ENCODE measurements around the gene DDIT4.
"Not testable (repeated sequence)": the region's sequence is repeated elsewhere in the genome, so short reads cannot be mapped to it uniquely, and the experiment has no call there.

DDIT4 gene, protein sequence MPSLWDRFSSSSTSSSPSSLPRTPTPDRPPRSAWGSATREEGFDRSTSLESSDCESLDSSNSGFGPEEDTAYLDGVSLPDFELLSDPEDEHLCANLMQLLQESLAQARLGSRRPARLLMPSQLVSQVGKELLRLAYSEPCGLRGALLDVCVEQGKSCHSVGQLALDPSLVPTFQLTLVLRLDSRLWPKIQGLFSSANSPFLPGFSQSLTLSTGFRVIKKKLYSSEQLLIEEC

DNA sequence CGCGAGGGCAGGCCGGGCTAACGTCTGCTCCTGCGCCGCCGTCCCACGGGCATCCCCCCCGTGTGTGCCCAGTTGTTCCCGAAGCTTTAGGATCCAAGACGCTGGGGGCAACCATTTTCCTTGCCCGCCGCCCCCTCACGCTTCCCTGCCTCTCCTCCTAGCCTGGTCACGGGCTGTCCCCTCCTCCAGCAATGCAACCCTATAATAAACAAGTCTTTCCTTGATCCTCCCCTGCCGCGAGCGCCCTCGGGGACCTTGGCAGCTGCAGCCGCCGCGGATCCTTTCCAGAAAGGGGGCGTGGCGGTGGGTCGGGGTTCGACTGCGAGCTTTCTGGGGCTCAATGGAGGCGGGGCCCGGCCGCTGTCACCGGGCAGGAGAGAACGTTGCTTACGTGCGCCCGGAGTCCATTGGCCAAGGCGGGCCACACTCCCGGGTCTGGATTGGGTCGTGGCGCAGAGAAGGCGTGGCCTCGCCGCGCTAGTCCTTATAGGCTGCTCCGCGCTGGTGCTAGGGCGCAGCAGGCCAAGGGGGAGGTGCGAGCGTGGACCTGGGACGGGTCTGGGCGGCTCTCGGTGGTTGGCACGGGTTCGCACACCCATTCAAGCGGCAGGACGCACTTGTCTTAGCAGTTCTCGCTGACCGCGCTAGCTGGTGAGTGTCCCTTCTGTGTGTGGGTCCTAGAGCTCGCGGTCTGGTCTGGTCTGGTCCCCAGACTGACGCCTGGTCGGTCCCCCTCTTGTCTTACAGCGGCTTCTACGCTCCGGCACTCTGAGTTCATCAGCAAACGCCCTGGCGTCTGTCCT lies at the start of gene DDIT4:
DDIT4 (plus strand) TSS at position 515 of the 803 bp plus-strand sequence. CDS start 293 bp downstream, outside the sequence.
- DNase-seq (ENCODE audit: low read depth in 2 of 2), result peak; percentile 93 to 94

DNA sequence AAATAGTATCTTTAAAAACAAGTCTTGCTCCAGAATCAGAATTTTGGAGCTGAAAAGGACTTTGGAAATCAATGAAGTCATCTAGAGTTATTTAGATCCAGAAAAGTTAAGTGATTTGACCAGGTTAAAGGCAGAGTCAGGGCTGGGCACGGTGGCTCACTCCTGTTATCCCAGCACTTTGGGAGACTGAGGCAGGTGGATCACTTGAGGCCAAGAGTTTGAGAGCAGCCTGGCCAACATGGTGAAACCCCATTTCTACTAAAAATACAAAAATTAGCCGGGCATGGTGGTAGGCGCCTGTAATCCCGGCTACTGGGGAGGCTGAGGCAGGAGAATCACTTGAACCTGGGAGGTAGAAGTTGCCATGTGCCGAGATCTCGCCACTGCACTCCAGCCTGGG lies 49.5 kb upstream of the DDIT4 start:
- DNase-seq (ENCODE audit: low read depth in 2 of 2), result not testable (repeated sequence)

DNA sequence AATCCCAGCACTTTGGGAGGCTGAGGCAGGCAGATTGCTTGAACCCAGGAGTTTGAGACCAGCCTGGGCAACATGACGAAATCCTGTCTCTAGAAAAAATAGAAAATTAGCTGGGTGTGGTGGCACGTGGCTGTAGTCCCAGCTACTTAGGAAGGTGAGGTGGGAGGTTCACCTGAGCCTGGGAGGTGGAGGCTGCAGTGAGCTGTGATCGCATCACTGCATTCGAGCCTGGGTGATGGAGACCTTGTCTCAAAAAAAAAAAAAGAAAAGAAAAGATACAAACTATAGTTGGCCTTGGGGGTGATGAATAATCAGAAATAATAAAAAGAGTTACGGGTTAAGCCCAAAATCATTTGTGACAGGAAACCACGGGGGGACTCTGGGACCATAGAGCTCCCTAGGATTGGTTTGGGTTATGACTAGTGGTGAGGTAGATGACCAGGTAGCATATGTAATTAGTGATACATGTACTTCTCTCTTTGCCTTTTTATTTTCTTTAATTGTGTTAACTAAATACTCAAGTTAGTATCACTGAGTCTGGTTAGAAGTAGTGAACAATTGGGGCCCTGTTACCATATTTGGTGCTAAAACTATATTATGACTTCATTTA lies 47.2 kb upstream of the DDIT4 start:
- no peak for DNase-seq (ENCODE audit: low read depth in 2 of 2)

DNA sequence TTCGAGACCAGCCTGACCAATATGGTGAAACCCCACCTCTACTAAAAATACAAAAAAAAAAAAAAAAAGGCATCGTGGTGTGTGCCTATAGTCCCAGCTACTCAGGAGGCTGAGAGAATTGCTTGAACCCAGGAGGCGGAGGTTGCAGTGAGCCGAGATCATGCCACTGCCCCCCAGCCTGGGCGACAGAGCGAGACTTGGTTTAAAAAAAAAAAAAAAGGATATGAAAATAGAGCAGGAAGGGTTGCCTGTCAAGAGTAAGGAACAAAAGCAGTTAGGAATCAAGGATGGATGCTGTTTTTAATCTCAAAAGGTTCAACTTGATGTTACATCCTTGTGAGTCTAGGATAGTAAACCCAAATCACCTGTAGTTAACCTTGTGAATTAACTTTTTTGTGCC lies 45.9 kb upstream of the DDIT4 start:
- no peak for DNase-seq (ENCODE audit: low read depth in 2 of 2)

DNA sequence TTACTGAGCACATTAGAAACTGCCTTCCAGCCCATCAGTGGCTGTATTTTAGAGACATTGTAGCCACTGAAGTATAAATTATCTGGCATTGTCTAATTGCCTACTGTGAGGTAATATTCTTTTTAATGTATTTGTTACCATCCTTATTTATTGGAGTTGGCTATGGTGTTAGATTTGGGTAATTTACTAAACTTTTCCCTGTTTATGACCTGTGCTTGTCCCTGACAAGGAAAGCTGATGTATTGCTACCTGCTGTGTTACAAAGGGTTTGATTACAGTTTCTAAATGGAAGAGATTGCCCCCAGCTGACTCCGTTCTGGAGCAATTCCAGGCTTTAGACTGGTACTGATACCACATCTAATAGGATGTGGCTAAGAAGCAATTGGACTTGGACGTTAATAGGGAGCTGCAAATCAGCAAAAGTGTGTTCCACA lies 45.4 kb upstream of the DDIT4 start:
- no peak for DNase-seq (ENCODE audit: low read depth in 2 of 2)

DNA sequence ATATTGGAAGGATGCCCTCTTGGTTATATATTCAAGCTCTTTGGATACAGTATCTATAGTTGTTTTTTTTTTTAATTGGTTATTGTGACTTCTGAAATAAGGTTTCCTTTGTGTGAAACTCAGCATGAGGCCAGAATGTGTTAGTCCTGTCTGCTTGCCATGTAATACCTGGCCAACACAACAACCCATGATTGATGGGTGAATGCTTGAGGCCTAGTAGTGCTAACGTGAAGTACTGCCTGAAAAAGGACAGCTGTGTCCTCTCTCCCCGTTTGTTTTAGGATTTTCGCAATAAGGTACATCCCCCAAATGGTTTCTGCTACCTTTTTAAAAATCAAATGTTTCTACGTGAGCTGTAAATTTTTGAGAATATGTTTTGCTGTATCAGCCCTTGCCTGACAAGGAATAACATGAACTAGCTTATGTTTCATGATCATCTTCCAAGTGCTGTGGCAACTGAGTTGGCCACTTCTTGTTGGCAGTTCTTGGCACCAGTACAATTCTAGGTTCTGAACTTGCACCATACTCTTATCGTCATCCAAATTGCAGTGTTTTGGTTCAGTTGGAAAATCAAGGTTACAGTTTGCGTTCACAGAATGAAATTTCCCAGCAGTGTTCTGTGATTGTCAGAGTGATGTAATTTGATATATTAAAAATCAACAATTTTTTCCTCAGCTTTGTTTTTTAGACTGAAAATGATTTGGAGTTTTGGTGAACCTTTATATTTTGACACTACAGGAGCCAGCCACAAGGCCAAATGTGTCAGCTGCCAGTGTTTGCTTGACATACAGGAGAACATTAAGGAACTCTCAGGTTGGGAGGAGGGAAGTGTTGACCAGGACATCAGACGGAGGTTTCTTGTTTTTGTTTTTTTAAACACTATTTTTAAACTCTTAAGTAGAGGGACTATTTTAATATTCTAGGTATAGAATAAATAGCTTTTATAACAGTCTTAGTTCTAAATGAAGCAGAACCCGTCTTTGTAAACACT lies 44.2 kb upstream of the DDIT4 start:
- no peak for DNase-seq (ENCODE audit: low read depth in 2 of 2)

DNA sequence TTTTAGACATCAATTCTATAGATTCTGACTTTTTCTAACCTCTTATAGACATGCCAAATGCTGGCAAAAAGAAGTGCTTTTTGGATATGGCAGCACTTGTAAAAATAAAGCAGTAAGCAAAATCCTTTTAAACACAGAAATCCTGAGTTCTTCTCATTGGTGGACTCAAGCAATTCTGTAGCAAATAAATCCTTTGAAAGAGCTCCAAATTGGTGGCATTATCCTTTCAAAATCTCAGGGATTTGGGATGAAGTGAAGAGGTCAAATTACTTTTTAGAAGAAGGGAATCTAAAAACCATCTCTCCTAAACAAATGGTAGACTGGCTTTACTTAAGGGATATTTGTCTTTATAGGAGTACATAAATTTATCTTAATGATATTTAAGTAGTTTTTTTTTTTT lies 40.1 kb upstream of the DDIT4 start:
- DNase-seq (ENCODE audit: low read depth in 2 of 2), result no peak

DNA sequence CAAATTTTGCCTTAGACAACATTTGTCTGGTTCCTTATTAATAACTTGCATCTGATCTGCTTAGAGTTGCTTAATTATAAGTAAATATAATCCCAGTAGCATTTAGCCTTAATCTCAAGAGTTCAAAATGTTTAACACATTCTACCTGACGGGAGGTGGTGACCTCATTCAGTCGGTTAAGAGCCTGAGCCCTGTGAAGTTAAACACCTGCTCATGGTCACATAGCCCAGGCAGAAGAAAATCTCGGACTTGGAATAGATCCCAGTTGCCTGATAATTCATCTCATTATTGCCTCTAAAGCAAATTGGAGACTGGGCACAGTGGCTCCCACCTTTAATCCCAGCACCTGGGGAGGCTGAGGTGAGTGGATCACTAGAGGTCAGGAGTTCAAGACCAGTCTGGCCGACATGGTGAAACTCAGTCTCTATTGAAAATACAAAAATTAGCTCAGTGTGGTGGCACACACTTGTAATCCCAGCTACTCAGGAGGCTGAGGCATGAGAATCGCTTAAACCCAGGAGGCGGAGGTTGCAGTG lies 39.1 kb upstream of the DDIT4 start:
- DNase-seq (ENCODE audit: low read depth in 2 of 2), result no peak

DNA sequence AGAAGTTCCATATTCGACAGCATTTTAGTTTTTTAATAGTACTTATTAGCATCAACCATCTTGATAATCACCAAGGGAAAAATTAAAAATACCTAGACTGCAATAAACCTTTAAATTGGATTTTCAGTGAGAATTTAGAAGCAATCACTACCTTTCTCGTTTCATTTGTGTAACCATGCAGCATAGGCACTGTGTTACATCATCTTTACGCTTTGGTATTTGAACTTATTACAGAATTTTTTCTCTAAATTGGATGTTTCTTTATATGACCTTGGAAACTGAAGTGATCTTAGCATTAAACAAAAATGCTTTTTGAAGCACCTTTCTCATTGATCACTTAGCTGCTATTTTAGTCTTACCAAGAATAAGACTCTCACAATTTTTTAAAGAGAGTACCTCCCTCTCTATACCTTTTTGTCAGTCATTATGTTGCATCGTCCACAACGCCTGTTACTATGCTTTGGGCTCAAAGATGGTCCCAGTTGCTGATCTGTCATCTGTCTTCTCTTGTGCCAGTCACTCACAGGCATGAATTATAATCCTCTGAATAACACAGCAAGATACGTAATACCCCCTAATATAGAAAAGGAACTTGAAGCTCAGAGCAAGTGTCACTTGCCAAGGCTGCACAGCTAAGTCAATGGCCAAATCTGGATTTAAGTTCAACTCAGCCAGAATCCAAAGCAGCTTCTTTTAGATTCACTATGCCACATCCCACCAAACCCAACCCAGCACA lies 38.0 kb upstream of the DDIT4 start:
- DNase-seq (ENCODE audit: low read depth in 2 of 2), result no peak

DNA sequence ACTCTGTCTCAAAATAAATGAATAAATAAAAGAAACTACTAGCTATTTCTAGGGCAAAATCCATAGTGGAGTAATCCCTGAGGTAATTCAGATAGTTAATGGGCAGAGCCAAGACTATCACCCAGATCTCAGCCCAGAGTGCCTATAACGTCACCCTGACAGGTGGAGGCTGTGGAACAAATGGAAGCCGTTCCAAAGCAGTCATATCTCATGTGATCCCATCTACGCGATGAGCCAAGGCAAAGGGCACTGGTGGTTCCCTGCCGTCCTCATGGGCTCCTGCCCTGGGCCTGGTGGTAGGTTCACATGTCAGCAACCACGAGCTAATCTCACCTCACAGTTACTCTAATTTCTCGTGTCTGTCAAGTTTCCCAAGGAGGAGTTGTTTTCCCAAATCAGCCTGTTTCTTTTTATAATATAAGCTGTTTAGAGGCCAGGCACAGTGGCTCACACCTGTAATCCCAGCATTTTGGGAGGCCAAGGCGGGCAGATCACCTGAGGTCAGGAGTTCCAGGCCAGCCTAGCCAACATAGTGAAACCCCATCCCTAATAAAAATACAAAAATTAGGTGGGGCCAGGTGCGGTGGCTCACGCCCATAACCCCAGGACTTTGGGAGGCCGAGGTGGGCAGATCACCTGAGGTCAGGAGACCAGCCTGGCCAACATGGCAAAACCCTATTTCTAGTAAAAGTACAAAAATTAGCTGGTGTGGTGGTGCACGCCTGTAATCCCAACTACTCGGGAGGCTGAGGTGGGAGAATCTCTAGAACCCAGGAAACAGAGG lies 35.1 kb upstream of the DDIT4 start:
- no peak for DNase-seq (ENCODE audit: low read depth in 2 of 2)

DNA sequence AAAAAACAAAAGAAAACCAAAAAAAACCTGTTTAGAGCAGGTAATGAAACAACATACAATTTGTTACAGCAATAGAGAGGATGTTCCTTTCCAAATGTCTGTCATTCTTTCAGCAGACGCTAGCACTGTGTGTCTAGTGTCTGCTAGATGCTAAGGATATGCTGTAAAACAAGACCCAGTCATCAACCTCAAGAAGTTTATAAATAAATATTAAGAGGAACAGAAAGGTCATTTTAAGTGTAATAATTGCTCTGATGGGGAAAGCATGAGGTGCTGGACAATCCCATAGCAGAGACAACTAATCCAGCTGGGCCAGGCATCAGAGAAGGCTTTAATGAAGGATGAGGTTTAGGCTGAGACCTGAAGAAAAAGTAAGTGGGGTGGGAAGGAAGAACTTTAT lies 34.3 kb upstream of the DDIT4 start:
- no peak for DNase-seq (ENCODE audit: low read depth in 2 of 2)

DNA sequence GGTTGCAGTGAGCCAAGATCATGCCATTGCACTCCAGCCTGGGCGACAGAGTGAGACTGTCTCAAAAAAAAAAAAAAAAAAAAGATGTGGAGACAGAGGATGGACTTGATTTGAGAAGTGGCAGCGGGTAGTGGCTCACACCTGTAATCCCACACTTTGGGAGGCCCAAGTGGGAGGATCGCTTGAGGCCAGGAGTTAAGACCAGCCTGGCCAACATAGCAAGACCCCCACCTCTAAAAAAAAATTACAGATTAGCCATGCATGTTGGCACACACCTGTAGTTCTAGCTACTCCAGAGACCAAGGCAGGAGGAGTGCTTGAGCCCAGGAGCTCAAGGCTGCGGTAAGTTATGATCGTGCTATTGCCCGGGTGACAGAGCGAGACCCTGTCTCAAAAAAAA lies 33.4 kb upstream of the DDIT4 start:
- no peak for DNase-seq (ENCODE audit: low read depth in 2 of 2)

DNA sequence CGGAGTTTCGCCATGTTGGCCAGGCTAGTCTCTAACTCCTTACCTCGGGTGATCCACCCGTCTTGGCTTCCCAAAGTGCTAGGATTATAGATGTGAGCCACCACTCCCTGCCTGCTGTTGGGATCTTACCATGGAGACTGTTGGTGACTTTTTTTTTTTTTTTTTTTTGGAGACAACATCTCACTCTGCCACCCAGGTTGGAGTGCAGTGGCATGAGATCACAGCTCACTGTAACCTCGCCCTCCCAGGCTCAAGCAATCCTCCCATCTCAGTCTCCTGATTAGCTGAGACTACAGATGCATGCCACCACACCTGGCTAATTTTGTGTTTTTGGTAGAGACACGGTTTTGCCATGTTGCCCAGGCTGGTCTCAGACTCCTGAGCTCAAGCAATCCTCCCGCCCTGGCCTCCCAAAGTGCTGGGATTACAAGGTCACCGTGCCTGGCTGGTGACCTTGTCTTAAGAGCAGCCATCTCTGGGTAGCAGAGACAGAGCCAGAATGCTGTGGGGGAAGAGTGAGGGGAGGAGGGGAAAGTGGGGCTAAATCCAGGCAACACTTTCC lies 32.0 kb upstream of the DDIT4 start:
- DNase-seq (ENCODE audit: low read depth in 2 of 2), result no peak

DNA sequence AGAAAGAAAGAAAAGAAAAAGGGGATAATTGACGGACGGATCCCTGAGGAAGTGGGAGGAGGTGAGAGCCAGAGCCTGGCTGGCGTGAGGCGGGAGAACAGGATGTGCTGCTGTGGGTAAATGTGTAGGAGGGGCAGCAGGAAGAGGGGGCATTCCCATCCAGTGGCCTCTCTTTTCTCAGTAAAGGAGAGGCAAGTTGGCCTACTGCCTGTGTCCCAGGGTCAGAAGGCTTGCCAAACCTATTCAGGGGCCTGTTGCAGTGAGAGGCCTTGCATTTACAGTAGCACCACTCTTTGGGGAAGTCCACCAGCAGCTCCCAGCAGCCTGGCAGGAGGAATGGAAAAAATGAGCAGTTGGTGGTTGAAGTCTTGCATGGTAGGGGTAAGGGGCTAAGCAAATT lies 31.0 kb upstream of the DDIT4 start:
- no peak for DNase-seq (ENCODE audit: low read depth in 2 of 2)

DNA sequence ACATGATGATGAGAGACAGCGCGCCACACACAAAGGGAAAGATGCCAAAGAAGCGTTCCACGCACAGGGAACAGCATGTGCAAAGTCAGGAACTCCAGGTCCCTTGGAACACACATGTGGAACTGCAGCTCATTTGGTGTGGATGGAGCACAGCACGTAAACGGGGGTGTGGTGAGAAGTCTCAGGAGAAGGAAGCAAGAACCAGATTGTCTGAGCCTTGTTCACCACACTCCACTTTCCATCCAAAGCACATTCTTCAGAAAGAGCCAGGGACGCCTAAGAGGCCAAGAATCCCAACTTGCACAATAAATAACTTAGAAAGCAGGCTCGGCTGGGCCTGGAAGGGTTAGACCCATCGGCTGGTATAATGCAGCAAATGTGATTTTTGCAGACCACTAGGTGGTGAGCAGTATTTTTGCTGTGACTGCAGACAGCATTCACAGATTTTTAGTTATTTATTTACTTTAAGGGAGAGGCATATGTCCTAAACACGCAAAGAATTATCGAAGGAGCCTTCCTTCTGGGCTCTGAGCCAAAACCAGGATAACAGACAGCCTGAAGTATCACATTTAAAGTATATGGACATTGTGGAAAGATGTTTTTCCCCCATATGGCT lies 29.8 kb upstream of the DDIT4 start:
- DNase-seq (ENCODE audit: low read depth in 2 of 2), result no peak

DNA sequence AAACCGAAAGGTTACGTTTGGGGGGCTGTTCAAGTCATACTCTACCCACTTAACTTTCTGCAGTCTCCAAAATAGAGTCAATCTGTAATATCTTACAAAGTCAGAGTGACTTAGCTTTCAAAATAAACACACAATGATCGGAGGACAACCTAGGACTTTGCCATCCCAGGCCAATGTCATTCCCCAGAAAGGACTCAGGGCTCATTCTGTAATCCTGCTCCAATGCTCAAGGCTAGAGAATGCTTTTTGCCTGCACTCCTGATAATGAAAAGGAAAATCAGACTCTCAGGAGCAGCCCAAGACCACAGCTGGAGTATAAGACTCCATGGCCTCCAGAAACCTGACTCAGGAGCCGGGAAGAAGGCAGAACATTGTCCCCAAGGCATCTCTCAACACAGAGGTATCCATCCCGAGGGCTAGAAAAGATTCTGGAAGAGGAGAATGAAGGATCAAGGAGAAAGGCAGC lies 29.1 kb upstream of the DDIT4 start:
- DNase-seq (ENCODE audit: low read depth in 2 of 2), result no peak

DNA sequence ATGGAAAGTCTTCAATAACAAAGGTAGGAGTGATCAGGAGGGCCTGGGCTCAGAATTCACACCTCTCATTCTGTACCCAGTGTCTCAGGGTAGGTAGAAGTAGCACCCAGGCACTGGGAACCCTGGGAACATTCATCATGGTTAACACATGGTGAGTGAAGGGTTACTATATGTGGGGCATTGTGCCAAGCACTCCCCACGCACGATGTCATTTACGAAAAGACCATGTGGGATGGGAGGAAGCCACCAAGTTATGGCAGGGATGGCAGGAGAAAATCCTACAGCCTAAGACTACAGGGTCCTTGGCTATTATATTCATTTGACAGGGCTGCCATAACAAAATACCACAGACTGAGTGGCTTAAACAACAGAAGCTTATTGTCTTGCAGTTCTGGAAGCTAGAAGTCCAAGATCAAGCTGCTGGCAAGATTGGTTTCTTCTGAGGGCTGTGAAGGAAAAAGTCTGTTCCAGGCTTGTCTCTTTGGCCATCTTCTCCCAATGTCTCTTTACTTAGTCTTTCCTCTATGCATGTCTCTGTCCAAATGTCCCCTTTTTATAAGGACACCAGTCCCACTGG lies 27.7 kb upstream of the DDIT4 start:
- no peak for DNase-seq (ENCODE audit: low read depth in 2 of 2)

DNA sequence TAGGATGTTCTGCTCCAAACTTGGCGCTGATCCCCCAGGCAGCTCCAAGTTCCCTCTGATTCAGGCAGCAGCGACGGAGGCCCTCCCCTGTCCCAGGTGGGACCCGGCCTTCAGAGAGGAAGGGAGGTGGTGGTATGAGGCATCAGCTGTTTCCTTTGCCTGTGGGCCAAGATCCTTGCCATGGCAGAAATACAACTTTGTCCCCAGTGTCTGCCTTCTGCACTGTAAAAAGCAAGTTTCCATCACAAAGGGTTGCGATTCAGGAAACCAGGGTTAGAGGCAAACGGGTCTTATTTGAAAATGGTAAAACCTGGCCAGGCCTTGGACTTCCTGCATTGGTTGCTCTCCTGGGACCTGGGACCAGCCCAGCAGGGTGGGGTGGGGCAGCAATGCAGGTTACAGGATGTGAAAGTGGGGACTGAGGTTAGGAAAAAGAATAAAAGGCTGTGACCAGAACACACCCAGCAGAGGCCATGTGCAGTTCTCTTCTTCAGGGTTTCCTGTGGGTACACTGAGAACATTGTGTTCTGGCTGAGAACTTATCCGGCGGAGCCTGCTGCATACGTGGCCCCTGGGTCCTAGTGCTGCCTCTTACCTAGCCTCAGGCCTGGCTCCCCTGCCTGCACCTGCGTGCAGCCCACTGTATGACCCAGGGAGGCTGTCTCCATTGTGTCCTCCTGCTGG lies 25.1 kb upstream of the DDIT4 start:
- peak; percentile 32 to 58 for DNase-seq (ENCODE audit: low read depth in 2 of 2)

All from stimulated activated CD8-positive, alpha-beta memory T cell treated with anti-CD3 and anti-CD28 coated beads, Interleukin-15, amount 100 ng/mL, for 4 hours (primary cell).